Measurements from ENCODE around the gene TTC34. TPM values are rescaled to one million over a fixed set of nuclear protein-coding genes. Genes with fewer than 3 reads are reported as not detected.

TTC34 gene
- total RNA-seq, 1 experiment from 2014 or later = 0.61 TPM

- Mint-ChIP-seq H3K27ac (no peak overlapping the region), H3K9me3 (peaks cover 32% of the 10 kb centered on the region)
- POLR2A ChIA-PET = no interaction called here
Measured at GRCh38 chr1:2832506-2833453, 31.3 kb upstream of the TTC34 start.

GRCh38 chr1:2831596-2832212 is 30.2 kb upstream of the TTC34 start:
- Mint-ChIP-seq H3K36me3 (peaks cover 35% of the 10 kb centered on the region), H3K27me3 (ENCODE audit: low read depth) (peaks cover 3% of the 10 kb centered on the region; the same call in 1 of the 2 replicates), H3K9me3 (peaks cover 35% of the 10 kb centered on the region), H3K4me1 (no peaks in the 10 kb centered on the region), H3K27ac (no peak overlapping the region), H3K4me3 (no peak overlapping the region)
- no peak for TF ChIP-seq GABPB1 (CRISPR knock-in tag; IDR thresholded peaks at IDR 0.05)
- no peak for TF ChIP-seq E2F5 (CRISPR knock-in tag; IDR thresholded peaks at IDR 0.05)
- TF ChIP-seq ARID4B (CRISPR knock-in tag; IDR thresholded peaks at IDR 0.05; ENCODE audit: borderline replicate concordance) = no peak
- TF ChIP-seq HMGXB4 (CRISPR knock-in tag; IDR thresholded peaks at IDR 0.05) = no peak
- TF ChIP-seq SP1 (CRISPR knock-in tag; conservative IDR thresholded peaks at IDR 0.05) = no peak
- no peak for TF ChIP-seq FOXK1 (CRISPR knock-in tag; IDR thresholded peaks at IDR 0.05)
- TF ChIP-seq ZSCAN18 (CRISPR knock-in tag; IDR thresholded peaks at IDR 0.05) = no peak
- ATAC-seq (no peak), DNase-seq (ENCODE audit: low spot score) (no peak)
- ChIA-PET POLR2A (no interaction called here), CTCF (no interaction called here)

More at GRCh38 chr1:2832506-2833453, 31.3 kb upstream of the TTC34 start:
- Mint-ChIP-seq H3K4me3 (no peak overlapping the region), H3K27me3 (ENCODE audit: low read depth) (peaks cover 3% of the 10 kb centered on the region; the same call in 1 of the 2 replicates), H3K36me3 (peaks cover 30% of the 10 kb centered on the region), H3K4me1 (no peaks in the 10 kb centered on the region)
- CTCF ChIA-PET = no interaction called here
- DNase-seq (ENCODE audit: low spot score) (no peak), ATAC-seq (no peak)
- no peak for TF ChIP-seq RORB (CRISPR knock-in tag; IDR thresholded peaks at IDR 0.05)
- no peak for TF ChIP-seq GTF2I (CRISPR knock-in tag; conservative IDR thresholded peaks at IDR 0.05)
- no peak for TF ChIP-seq MAX (CRISPR knock-in tag; IDR thresholded peaks at IDR 0.05)
- TF ChIP-seq SMAD4 (CRISPR knock-in tag; IDR thresholded peaks at IDR 0.05) = no peak
- no peak for TF ChIP-seq TP53 (CRISPR knock-in tag; IDR thresholded peaks at IDR 0.05)
- TF ChIP-seq FOXJ3 (CRISPR knock-in tag; IDR thresholded peaks at IDR 0.05; ENCODE audit: borderline replicate concordance) = no peak
- no peak for TF ChIP-seq CTCF (IDR thresholded peaks at IDR 0.05)
- no peak for TF ChIP-seq SP1 (CRISPR knock-in tag; conservative IDR thresholded peaks at IDR 0.05)
- no peak for TF ChIP-seq E2F4 (CRISPR knock-in tag; IDR thresholded peaks at IDR 0.05; ENCODE audit: borderline replicate concordance, low read depth)
- TF ChIP-seq NFYB (CRISPR knock-in tag; conservative IDR thresholded peaks at IDR 0.05; ENCODE audit: low read depth) = no peak
- TF ChIP-seq ZNF671 (CRISPR knock-in tag; IDR thresholded peaks at IDR 0.05) = no peak
- TF ChIP-seq EMX1 (CRISPR knock-in tag; IDR thresholded peaks at IDR 0.05) = no peak
